CD14-positive monocyte (primary cell): ENCODE data around the gene DDX46. TPM values are rescaled to one million over a fixed set of nuclear protein-coding genes. Genes with fewer than 3 reads are reported as not detected.

ENCODE experiments used
- DNase-seq, 3 donors: peaks; one replicate each; pipeline ENCODE4 v3.0.0-alpha.2; 2011 to 2022
- H2AFZ ChIP-seq: 2 replicates; pipeline ENCODE4 v1.6.0; 2012; ENCODE audit warnings: mild to moderate bottlenecking, low read depth, low read length, inconsistent platforms; ENCODE audit not compliant: insufficient read depth, poor library complexity, severe bottlenecking
- H3K27ac ChIP-seq, 2 donors: 1 replicate in 1 of 2; 2 replicates in 1 of 2; pipeline ENCODE4 v1.5.1; 2012 to 2013; ENCODE audit warnings: low read length in 2 of 2, control low read depth in 1 of 2, inconsistent platforms in 1 of 2, low read depth in 1 of 2, mild to moderate bottlenecking in 1 of 2
- H3K27me3 ChIP-seq, 2 donors: one replicate each; pipeline versions ENCODE4 v1.6.0 to v1.6.1; 2011 to 2013; ENCODE audit warnings: low read length in 2 of 2; ENCODE audit not compliant: control insufficient read depth in 2 of 2, insufficient read depth in 2 of 2
- H3K36me3 ChIP-seq, 2 donors: replicated peaks in 1 of 2; 1 replicate in 1 of 2; 2 replicates in 1 of 2; pipeline versions ENCODE4 v1.5.1 to v1.6.1; 2012 to 2013; ENCODE audit warnings: low read length in 2 of 2, control low read depth in 1 of 2, inconsistent platforms in 1 of 2, mild to moderate bottlenecking in 1 of 2; ENCODE audit not compliant: insufficient read depth in 2 of 2, control insufficient read depth in 1 of 2
- H3K4me1 ChIP-seq, 2 donors: 1 replicate in 1 of 2; 2 replicates in 1 of 2; pipeline versions ENCODE4 v1.5.1 to v1.6.1; 2012 to 2013; ENCODE audit warnings: low read length in 2 of 2, control low read depth in 1 of 2, inconsistent platforms in 1 of 2, mild to moderate bottlenecking in 1 of 2, moderate library complexity in 1 of 2; ENCODE audit not compliant: insufficient read depth in 2 of 2, control insufficient read depth in 1 of 2
- H3K4me2 ChIP-seq: replicated peaks from 2 replicates; pipeline ENCODE3; 2012; ENCODE audit warnings: low read length, moderate library complexity, mild to moderate bottlenecking; ENCODE audit not compliant: poor library complexity, severe bottlenecking; ENCODE audit errors: extremely low read depth
- H3K4me3 ChIP-seq, 3 experiments: fragments of 200-600 bp in 1 of 3; sonication (generic) in 1 of 3; replicated peaks in 1 of 3; 1 replicate in 2 of 3; 2 replicates in 1 of 3; pipeline ENCODE4 v1.5.1; 2011 to 2013; ENCODE audit warnings: low read length in 3 of 3, mild to moderate bottlenecking in 3 of 3, control low read depth in 2 of 3, low read depth in 2 of 3, inconsistent platforms in 1 of 3, moderate library complexity in 1 of 3
- H3K79me2 ChIP-seq: 2 replicates; pipeline ENCODE4 v1.6.0; 2012; ENCODE audit warnings: mild to moderate bottlenecking, control low read depth, inconsistent platforms, low read length, moderate library complexity; ENCODE audit not compliant: insufficient read depth
- H3K9ac ChIP-seq: 2 replicates; pipeline ENCODE4 v1.6.0; 2017; ENCODE audit warnings: low read length, mild to moderate bottlenecking; ENCODE audit not compliant: insufficient read depth, poor library complexity, severe bottlenecking
- H3K9me3 ChIP-seq, 2 donors: replicated peaks in 1 of 2; 1 replicate in 1 of 2; 2 replicates in 1 of 2; pipeline versions ENCODE4 v1.5.1 to v1.6.1; 2012 to 2013; ENCODE audit warnings: low read length in 2 of 2, control low read depth in 1 of 2; ENCODE audit not compliant: control insufficient read depth in 1 of 2, insufficient read depth in 1 of 2
- H4K20me1 ChIP-seq: 2 replicates; pipeline ENCODE4 v1.6.0; 2012; ENCODE audit warnings: mild to moderate bottlenecking, low read length, control low read depth, moderate library complexity; ENCODE audit not compliant: insufficient read depth
- H3K27ac Mint-ChIP-seq, 7 donors: one replicate each; pipeline ENCODE4 v1.8.0; 2020; ENCODE audit warnings: mild to moderate bottlenecking in 7 of 7, mixed read lengths in 7 of 7, moderate library complexity in 6 of 7, inconsistent platforms in 2 of 7
- H3K27me3 Mint-ChIP-seq, 3 donors: one replicate each; pipeline ENCODE4 v1.8.0; 2021 to 2022; ENCODE audit warnings: low read depth in 3 of 3, mild to moderate bottlenecking in 3 of 3, mixed read lengths in 3 of 3, moderate library complexity in 3 of 3, inconsistent platforms in 1 of 3
- H3K36me3 Mint-ChIP-seq, 2 donors: one replicate each; pipeline ENCODE4 v1.8.0; 2020; ENCODE audit warnings: mixed read lengths in 2 of 2, inconsistent platforms in 1 of 2, mild to moderate bottlenecking in 1 of 2
- H3K4me1 Mint-ChIP-seq: one replicate; pipeline ENCODE4 v1.8.0; 2020; ENCODE audit warnings: mild to moderate bottlenecking, mixed read lengths
- H3K4me3 Mint-ChIP-seq, 2 donors: one replicate each; pipeline ENCODE4 v1.8.0; 2020; ENCODE audit warnings: mild to moderate bottlenecking in 2 of 2, mixed read lengths in 2 of 2, moderate library complexity in 1 of 2
- H3K9me3 Mint-ChIP-seq, 7 donors: one replicate each; pipeline ENCODE4 v1.8.0; 2020 to 2022; ENCODE audit warnings: mixed read lengths in 7 of 7, mild to moderate bottlenecking in 6 of 7, moderate library complexity in 6 of 7, inconsistent platforms in 2 of 7
- CTCF ChIP-seq: fragments of 200-600 bp; IDR thresholded peaks from one replicate; pipeline ENCODE4 v1.8.0; 2022; ENCODE audit warnings: antibody characterized with exemption, mild to moderate bottlenecking
- WGBS: methylation state at CpG from one replicate; pipeline ENCODE4 v1.1.5; 2013; ENCODE audit warnings: missing lambda C conversion rate; ENCODE audit not compliant: insufficient coverage; 5-methylcytosine and 5-hydroxymethylcytosine counted together
- intact Hi-C, 2 donors: fragments of 100-400 bp; cut with micrococcal nuclease; formaldehyde crosslinking; loops; one replicate each; pipeline versions ENCODE4 v1.15.0 to v1.15.1; 2023
- polyA plus RNA-seq, 3 donors: library from polyadenylated mRNA; depleted of rRNA in 1 of 3; unstranded in 2 of 3; stranded (reverse) in 1 of 3; fragments of 300-500 nt in 2 of 3; fragments of >200 nt in 1 of 3; fragmentation: Illumina TruSeq in 2 of 3; gene quantifications; 1 replicate in 2 of 3; 2 replicates in 1 of 3; pipeline ENCODE4 v1.2.3, GENCODE V29; 2012 to 2021

DDX46 gene
- polyA plus RNA-seq, 3 donors = 7.6 to 22.3 (median 11.8) TPM

- TF ChIP-seq CTCF = no peak
- peaks cover 78 to 99% of the 10 kb centered on the region in 2 donors for H3K36me3 ChIP-seq
- H3K27me3 ChIP-seq = no peaks in the 10 kb centered on the region
- H3K4me3 Mint-ChIP-seq = no peak overlapping the region
- H3K79me2 ChIP-seq = no peaks in the 10 kb centered on the region
- H3K27ac ChIP-seq = no peak overlapping the region
- H3K36me3 Mint-ChIP-seq = peaks cover 82 to 98% of the 10 kb centered on the region in 2 donors
- H3K9me3 ChIP-seq = no peaks in the 10 kb centered on the region
- no peak overlapping the region for H3K9ac ChIP-seq
- no peak overlapping the region for H2AFZ ChIP-seq
- DNase-seq = no peak
- WGBS = no CpG with 5 or more reads among the region's 8 CpGs
- no peak overlapping the region for H3K27ac Mint-ChIP-seq
- no peaks in the 10 kb centered on the region for H3K4me1 Mint-ChIP-seq
- H3K4me3 ChIP-seq = no peak overlapping the region
- no peaks in the 10 kb centered on the region for H3K27me3 Mint-ChIP-seq
- H3K9me3 Mint-ChIP-seq = peaks cover 0 to 1% (median 0%) of the 10 kb centered on the region in 7 donors
- H3K4me2 ChIP-seq = no peak overlapping the region
- H4K20me1 ChIP-seq = no peaks in the 10 kb centered on the region
- no peaks in the 10 kb centered on the region for H3K4me1 ChIP-seq
- intact Hi-C loops = no loop called here
Observed at GRCh38 chr5:134794819-134795218, 36.2 kb downstream of the DDX46 start.

GRCh38 chr5:134798468-134798867 is 39.9 kb downstream of the DDX46 start:
- WGBS = 100% methylated on average over 1 of the region's 5 CpGs
- H3K4me3 Mint-ChIP-seq = no peak overlapping the region
- DNase-seq = no peak
- H3K27me3 ChIP-seq = no peaks in the 10 kb centered on the region
- H3K79me2 ChIP-seq = no peaks in the 10 kb centered on the region
- no peak overlapping the region for H3K4me2 ChIP-seq
- H3K36me3 ChIP-seq = peaks cover 71 to 99% of the 10 kb centered on the region in 2 donors
- H3K9me3 ChIP-seq = no peaks in the 10 kb centered on the region
- peaks cover 0 to 1% (median 0%) of the 10 kb centered on the region in 7 donors for H3K9me3 Mint-ChIP-seq
- H3K27ac Mint-ChIP-seq = no peak overlapping the region
- no peak overlapping the region for H2AFZ ChIP-seq
- intact Hi-C loops = no loop called here
- H3K4me1 ChIP-seq = no peaks in the 10 kb centered on the region
- no peak for TF ChIP-seq CTCF
- H3K4me3 ChIP-seq = no peak overlapping the region
- H3K27me3 Mint-ChIP-seq = no peaks in the 10 kb centered on the region
- H3K27ac ChIP-seq = no peak overlapping the region
- peaks cover 76 to 95% of the 10 kb centered on the region in 2 donors for H3K36me3 Mint-ChIP-seq
- H3K4me1 Mint-ChIP-seq = no peaks in the 10 kb centered on the region
- H3K9ac ChIP-seq = no peak overlapping the region
- H4K20me1 ChIP-seq = no peaks in the 10 kb centered on the region
